Raji (cell line): ENCODE measurements around the gene BATF2.

Source experiments
- POLR2A ChIP-seq: IDR thresholded peaks from 2 replicates; pipeline ENCODE4 v1.6.1; 2011; ENCODE audit warnings: low read depth, low read length, control low read depth; ENCODE audit not compliant: insufficient read depth

The BATF2 gene

DNA sequence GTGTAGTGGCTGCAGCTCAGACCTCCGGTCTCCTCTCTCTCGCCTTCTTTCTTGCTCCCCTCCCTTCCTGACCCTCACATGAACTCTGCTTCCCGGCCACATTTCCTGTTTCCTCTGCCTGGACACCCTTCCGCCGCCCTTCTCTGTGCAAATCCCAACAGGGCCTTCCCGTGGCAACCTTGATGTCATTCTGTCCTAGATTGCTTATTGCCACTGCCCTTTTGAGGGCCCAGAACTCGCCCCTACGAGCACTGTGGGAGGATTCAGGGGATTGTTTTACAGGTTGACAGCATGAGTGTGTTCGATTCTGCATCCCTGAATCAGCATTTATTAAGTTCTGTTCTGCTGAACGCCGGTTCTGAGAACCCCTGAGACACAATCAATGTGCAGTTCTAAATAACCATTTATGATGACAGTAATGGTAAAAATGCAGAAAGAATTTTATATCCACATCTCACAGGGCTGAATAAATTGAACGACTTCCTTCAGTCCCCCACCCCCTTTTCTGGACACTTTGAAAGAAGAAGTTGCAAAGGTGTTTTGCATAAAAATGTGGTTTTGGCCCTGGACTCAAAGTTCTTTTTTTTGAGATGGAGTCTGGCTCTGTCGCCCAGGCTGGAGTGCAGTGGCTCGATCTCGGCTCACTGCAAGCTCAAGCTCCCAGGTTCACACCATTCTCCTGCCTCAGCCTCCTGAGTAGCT, 6.4 kb downstream of the BATF2 start:
- TF ChIP-seq POLR2A, result no peak

DNA sequence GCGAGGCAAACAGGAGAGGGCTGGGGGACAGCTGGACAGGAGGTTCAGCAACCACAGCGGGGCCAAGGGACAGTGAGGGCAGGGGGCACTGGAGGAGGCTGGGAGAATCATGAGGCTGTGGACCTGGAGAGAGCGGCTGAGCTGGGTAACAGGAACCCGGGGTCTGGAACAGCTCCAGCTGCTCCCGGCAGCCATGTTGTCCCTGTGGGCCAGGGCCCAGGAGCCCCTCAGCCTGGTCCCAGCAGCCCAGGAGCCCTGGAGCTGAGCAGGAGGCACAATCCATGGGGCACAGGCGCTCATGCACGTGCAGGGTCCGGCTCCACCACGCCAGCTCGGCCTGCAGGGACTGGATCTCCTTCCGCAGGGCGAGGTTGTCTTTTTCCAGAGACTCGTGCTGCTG, 7.4 kb downstream of the BATF2 start:
- TF ChIP-seq POLR2A, result no peak

DNA sequence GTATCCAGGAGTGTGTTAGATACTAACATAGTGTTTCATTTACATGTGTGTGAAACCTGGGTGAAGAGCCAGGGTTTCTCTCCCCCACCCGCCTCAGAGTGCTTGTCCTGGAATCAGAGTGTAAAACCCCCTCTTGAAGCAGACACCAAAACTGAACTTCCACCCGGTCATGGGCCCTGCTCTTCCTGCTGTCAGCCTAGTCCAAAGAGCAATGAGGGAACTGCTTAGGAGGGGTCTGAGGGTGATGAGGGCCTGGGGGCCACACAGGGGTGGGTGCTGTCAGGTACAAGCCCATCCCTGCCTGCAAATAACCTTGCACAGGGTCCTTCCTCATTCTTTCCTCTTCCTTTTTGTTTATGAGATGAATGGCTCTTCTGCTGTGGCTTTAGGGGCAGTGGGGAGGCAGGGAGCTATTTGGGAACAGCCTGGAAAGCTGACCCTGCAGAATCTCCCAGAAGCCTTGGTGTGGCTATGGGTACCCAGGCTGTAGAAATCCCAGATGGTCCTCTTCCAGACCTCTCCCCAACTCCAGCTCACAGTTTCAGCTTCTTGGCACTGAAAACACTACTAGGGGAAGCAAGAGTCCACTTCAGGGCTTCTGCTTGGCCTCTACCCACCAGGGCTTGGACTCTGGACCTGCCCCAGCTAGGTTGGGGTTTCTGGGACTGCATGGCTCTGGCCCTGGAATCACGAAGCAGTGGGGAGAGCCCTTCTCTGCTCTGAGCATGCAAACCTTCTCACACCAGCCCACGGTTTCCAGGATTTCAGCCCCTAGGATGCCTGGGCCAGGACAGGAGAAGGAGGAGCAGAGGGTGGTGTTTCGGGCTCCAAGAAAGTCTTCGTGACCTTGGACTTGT, 8.5 kb downstream of the BATF2 start:
- no peak for TF ChIP-seq POLR2A

DNA sequence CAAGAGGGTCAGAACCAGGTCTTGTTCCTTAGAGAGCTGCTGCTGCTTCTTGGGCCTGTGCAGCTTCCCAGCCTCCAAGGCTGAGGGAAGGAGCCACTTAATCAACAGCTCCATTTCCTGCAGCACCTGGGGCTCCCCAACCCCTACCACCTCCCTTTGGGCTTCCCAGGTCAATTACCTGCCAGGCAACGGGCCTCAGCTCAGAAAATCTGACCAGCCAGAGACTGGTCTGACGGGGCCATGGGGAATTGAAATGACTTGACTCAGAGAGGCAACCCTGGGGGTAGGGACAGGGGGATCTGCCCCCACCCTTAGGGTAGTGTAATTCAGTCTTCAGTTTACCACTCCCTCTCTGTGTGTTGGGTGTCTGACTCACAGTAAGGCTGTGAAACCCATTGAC, 20.1 kb downstream of the BATF2 start:
- no peak for TF ChIP-seq POLR2A

DNA sequence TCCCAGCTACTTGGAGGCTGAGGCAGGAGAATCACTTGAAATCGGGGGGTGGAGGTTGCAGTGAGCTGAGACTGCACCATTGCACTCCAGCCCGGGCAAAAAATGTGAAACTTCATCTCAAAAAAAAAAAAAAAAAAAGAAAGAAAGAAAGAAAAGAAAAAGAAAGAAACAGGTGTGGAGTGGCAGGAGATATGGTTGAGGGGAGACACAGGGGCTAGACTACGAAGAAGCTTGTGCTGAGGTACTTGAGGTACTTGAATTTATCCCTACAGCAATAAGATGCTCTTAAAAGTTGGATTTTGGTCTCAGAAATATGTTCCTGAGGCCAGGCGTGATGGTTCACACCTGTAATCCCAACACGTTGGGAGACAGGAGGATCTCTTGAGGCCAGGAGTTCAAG, 22.6 kb downstream of the BATF2 start:
- no peak for TF ChIP-seq POLR2A

DNA sequence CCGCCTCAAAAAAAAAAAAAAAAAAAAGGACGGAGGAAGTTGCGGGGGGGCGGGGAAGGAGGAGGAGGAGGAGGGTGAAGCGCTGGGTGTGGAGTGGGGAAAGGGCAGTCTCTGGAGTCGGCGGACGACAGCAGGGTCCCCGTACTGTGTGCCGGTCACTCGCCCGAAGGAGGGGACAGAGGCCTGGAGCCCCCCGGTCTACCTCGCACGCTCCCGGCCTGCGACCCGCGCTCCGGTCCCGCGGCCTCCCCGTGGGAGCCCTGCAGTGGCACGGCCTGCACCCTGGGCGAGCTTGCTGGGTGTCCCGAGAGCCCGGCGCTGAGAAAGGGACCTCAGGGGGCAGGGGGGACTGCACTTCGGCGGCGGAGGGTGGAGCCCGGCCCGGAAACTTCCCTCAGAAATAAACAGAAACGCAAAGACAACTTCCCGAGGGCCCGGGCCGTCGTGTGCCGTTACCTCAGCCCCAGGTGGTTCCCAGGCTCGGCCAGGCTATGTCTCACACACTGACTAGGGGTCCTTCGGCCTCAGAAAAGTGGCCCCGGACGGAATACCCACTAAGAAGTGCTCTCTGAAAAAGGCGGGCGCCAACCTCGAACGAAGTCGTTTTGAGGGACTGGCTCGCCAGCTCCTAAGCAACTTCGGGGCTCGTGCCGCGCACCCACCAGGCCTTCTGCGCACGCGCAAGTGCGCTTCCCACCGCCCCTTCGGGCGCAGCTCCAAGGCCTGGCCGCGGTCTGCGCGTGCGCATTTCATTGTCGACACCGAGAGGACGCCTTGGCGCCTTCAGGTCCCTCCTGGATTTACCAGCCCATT, 25.1 kb downstream of the BATF2 start, which contains the start of gene MAJIN:
MAJIN (minus strand) TSS at position 688 of the 813 bp plus-strand sequence. CDS start 12,703 bp downstream, outside the sequence.
- TF ChIP-seq POLR2A, result no peak

DNA sequence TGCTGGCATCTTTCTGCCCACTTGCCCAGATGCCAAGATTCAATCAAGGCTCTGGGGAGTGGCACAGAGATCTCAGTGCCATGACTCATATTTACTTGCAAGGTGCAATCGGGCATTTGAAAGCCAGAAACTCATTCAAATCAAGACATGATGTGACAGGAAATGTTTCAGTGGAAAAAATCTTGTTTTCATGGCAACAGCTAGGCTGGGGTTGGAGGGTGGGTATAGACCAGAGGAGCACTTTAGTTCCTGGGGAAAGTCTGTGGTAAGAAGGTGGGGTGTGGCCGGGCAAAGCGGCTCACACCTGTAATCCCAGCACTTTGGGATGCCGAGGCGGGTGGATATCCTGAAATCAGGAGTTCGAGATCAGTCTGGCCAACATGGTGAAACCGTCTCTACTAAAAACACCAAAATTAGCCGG, 26.0 kb downstream of the BATF2 start:
- no peak for TF ChIP-seq POLR2A

DNA sequence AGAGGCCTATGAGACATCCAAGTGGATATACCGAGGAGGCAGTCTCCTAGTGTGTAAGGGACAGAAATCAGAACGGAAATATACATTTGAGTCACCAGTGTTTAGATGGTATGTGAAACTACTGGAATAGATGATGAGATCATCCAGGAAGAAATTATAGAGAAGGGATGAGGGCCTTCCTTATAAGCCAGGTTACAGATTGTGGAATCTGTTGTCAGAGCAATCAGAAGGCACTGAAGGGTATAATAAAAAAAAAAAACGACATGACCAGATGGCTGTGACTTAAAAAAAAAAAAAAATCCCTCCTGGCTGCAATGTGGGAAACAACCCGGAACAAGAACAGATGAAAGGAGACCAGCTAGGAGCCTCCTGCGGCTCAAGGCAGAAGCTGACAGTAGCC, 27.6 kb downstream of the BATF2 start:
- TF ChIP-seq POLR2A, result no peak

DNA sequence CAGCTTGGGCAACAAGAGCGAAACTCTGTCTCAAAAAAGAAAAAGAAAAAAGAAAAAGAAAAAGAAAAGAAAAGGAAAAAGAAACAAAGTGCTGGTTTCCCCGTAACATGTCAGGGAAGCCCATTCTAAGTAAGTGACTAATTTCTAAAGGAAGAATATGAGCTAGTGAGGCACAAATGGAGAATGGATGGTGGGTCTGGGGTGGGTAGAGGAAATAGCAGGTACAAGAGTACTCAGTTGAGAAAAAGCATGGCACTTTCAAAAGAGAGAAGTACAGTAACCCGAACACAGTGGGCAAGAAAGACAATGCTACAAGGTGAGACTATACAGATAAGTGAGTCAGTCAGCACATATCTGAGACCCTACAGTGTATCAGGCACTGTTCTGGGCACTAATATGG, 29.4 kb downstream of the BATF2 start:
- no peak for TF ChIP-seq POLR2A

DNA sequence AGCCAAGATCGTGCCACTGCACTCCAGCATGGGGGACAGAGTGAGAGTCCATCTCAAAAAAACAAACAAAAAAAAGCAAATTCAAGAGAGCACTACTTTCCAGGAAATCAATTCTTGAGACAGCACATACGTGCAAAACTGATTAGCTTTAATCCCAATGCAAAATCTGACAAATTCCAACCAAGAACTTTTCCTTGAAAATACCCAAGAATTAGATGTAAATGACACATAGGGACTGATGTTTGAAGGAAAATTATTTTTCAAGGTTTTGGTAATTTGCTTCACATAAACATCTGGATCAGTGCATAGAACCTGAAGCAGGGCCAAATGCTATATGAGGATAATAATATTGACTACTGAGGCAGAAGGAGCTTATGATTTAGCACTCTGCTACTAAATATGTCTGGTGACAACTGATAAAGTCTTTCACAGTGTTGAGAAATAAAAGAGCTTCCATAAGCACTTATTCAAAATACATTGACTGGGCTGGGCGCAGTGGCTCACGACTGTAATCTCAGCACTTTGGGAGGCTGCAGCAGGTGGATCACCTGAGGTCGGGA, 33.6 kb downstream of the BATF2 start:
- TF ChIP-seq POLR2A, result no peak

DNA sequence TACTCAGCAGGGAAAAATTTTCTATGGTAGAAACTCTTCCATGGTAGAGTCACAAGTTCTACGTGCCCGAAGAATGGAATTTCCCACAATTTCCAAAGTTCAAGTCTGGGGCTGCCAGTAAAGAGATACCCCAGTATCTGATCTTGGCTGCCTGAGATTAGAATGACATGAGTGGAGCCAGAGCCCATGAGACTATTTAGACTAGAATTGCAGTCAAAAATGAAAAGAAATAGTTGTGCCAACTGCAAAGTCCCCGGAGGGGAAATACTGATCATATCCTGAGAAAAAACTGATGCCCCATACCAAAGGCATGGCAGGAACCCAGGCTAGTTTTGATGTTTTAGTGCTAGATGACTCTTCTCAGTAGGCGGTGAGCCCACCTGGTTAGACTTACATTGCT, 36.1 kb downstream of the BATF2 start:
- TF ChIP-seq POLR2A, result no peak

DNA sequence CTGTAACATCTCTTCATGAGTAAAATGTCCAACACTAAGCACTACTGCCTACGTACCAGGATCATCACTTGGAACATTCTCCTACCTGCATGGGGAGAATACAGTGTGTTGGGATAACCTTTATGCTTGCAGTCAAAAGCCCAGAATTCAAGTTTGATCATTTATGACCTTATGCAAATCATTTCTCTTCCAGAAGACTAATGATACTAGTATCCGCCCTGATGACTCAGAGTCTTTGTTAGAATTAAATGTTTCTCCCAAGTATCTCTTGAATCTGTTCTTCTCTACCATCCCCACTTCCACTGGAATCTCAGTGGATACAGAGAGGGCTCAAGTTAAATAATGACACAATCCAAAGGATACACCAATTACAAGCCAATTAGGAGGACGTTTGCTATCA, 37.3 kb downstream of the BATF2 start:
- no peak for TF ChIP-seq POLR2A

DNA sequence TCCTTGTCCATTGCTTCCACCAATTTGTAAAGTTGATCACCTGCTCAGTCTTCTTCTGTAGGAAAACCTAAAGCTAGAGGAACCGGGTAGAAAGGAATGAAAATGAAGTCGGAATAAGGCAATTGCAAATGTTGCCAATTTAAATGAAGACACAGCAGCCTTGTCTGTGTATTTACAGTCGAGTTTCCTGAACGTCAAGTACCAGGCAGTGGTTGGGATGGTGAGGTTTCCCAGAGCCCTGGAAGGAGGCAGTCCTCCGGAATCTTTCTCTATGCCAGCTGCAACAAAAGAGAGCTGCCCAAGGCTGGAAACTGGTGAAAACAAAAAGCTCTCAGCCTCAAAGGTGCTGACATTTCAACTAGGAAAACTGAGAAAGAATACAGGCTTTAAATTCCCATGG, 42.6 kb downstream of the BATF2 start:
- no peak for TF ChIP-seq POLR2A

DNA sequence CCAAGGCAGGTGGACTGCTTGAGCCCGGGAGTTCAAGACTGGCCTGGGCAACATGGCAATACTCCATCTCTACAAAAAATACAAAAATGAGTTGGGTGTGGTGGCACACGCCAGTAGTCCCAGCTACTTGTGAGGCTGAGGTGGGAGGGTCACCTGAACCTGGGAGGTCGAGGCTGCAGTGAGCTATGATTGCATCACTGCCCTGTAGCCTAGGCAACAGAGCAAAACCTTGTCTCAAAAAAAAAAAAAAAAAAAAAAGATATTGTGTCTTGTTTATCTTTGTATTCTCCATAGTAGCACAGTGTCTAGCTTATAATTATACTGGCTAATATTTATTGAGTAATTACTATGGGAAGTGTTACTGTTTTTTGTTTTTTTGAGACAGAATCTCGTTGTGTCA, 45.2 kb downstream of the BATF2 start:
- TF ChIP-seq POLR2A, result no peak

DNA sequence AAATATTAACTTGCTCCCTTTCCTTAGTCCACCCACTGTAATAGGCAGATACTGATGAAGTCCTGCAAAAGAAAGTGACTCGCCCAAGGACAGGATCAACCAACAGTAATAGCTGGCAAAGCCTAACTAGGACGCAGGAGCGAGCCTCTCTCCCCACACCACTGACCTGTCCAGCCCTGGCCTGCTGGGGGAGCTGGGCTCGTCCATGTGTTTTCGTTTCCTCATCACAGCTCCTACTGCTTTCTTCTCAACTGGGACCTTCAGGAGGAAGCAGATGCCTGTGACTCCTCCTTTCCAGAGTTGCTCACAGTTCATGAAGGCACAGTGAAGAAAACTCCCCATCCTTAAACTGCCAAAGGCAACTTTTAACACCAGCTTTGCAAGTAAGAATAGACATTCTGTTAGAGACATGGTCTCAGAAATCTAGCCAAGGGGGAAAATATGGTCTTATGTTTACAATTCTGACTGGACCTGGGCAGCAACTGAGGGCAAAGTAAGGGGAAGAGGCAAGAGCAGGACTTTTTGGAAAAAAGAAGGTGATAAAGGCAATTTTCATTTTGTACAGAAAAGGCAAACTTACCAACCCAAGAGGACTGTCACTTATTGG, 49.5 kb downstream of the BATF2 start:
- TF ChIP-seq POLR2A, result no peak
